ENCODE results near the gene FKBP10. TPM values are rescaled to one million over a fixed set of nuclear protein-coding genes. Genes with fewer than 3 reads are reported as not detected.

Gene FKBP10
- total and polyA plus RNA-seq, 9 of the 15 experiments (the other 6 are each of a cell fraction or from before 2014, with no cell fraction given), result 0.03 to 3.0 (median 1.4) TPM; not detected in 1

DNA sequence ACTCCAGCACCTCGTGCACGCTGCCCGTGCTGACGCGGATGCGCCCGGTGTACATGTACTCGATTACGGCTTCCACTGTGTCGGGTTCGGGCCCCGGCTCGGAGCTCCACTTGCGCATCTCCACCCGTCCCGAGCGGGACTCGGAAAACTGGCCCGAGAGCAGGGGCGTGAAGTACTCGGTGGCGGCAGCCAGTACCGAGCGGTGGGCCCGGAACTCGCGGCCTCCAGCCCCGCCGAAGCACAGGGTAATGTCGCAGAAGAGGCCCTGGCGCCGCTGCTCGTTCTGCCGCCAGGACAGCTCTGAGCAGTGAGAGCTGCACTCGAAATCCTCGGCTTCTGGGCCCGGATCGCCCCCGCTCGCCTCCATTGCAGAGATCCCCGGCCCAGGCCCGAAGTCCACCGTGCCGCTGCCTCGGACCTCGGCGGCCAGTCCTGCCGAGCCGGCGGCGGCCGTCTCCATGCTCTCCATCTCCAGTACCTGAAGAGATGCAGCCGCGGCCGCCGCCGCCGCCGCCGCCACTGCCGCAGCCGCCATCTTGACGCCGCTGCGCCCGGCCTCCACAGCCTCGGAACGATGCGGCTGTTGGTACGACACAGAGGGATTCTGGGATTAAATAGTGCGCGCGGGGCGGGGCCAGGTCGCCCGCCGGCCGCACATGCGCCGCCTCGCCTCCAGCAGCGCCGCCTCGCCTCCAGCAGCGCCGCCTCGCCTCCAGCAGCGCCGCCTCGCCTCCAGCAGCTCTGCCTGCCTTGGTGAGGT is 52.2 kb downstream of the FKBP10 start, which contains the start of gene KLHL11:
TSS of gene KLHL11 (minus strand) at position 588 of the 760 bp plus-strand sequence. CDS start at position 535, 53 bp downstream.
- peaks cover 45% of the 10 kb centered on the region for H3K79me2 ChIP-seq (ENCODE audit: control insufficient read depth, insufficient read depth, low read length)
- in situ Hi-C loops (cut with MboI), result no loop called here
- peaks cover 20 to 25% of the 10 kb centered on the region in 2 experiments for H3K4me1 ChIP-seq (replicated peaks in 1 of 2; ENCODE audit: control insufficient read depth in 2 of 2, insufficient read depth in 2 of 2, low read length in 2 of 2)
- ATAC-seq (peak; percentile 98), DNase-seq (ENCODE audit: extremely low read depth in 1 of 4, low spot score in 3 of 4) (peak; percentile 87 to 95 (median 90)), FAIRE-seq (no peak)
- CTCF ChIA-PET (ENCODE audit: low intra/inter-chr PET ratio), result no interaction called here
- under 1% methylated on average over 68 of the region's 90 CpGs for WGBS (ENCODE audit: insufficient coverage, low coverage, missing lambda C conversion rate)
- BruUV-seq (replicated peaks), result no TSS peak
- H3K9me1 ChIP-seq (ENCODE audit: control insufficient read depth, insufficient read depth, low read length), result no peaks in the 10 kb centered on the region
- peaks cover 32% of the 10 kb centered on the region for H3K36me3 ChIP-seq (ENCODE audit: control insufficient read depth, insufficient read depth, low read length)
- H3K9ac ChIP-seq (ENCODE audit: insufficient read depth in 1 of 2, low read depth in 2 of 2, low read length in 2 of 2), result peak within 1 kb of the TSS; percentile 91 to 99
- H2AFZ ChIP-seq (ENCODE audit: low read depth, low read length), result peak within 1 kb of the TSS; percentile 93
- peaks cover 19% of the 10 kb centered on the region; the same call in 1 of the 2 replicates for H4K20me1 ChIP-seq (replicated peaks; ENCODE audit: control insufficient read depth, insufficient read depth, low read length)
- H3K9me3 ChIP-seq (replicated peaks; ENCODE audit: control insufficient read depth, insufficient read depth, low read depth, low read length), result no peaks in the 10 kb centered on the region
- H3K27ac ChIP-seq (ENCODE audit: extremely low read depth, low read depth, low read length), result peak within 1 kb of the TSS; percentile 81
- intact Hi-C loops (cut with micrococcal nuclease), result loop anchor here (2.0 kb wide), 1 partner anchor 78 kb away; the partner anchor contains the start of gene JUP
- peak within 1 kb of the TSS; percentile 79 for H3K4me2 ChIP-seq (ENCODE audit: insufficient read depth, low read length)
- H3K27me3 ChIP-seq (ENCODE audit: control insufficient read depth in 2 of 2, insufficient read depth in 2 of 2, low read length in 2 of 2), result no peaks in the 10 kb centered on the region
- peak within 1 kb of the TSS; percentile 96 for H3K4me3 ChIP-seq
- POLR2A ChIA-PET, result interaction anchor here (0.6 to 2.3 kb wide), 18 partner anchors 9 to 1314 kb away, joined by 3 to 10 read pairs (median 4); partner anchors contain the start of genes GAST, JUP and KLHL10
- TF ChIP-seq CBX1 (IDR thresholded peaks at IDR 0.05; ENCODE audit: low read depth) (no peak; the same call in 1 of the 2 replicates), SMARCE1 (IDR thresholded peaks at IDR 0.05) (0 out of 2 replicates have a peak, but pooled peaks have one; percentile 31), ZNF431 (CRISPR knock-in tag; IDR thresholded peaks at IDR 0.05) (0 out of 2 replicates have a peak, but pooled peaks have one; percentile 44), PHF8 (IDR thresholded peaks at IDR 0.05; ENCODE audit: borderline replicate concordance, low read length) (peak; percentile 82; the same call in 1 of the 2 replicates), ZKSCAN3 (CRISPR knock-in tag; IDR thresholded peaks at IDR 0.05) (no peak), KLF13 (tag; IDR thresholded peaks at IDR 0.05; ENCODE audit: borderline replicate concordance, low read depth) (0 out of 2 replicates have a peak, but pooled peaks have one; percentile 25)
- TF ChIP-seq, protein P1, sequence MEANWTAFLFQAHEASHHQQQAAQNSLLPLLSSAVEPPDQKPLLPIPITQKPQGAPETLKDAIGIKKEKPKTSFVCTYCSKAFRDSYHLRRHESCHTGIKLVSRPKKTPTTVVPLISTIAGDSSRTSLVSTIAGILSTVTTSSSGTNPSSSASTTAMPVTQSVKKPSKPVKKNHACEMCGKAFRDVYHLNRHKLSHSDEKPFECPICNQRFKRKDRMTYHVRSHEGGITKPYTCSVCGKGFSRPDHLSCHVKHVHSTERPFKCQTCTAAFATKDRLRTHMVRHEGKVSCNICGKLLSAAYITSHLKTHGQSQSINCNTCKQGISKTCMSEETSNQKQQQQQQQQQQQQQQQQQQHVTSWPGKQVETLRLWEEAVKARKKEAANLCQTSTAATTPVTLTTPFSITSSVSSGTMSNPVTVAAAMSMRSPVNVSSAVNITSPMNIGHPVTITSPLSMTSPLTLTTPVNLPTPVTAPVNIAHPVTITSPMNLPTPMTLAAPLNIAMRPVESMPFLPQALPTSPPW (CRISPR knock-in tag; IDR thresholded peaks at IDR 0.05), result peak; percentile 80
- TF ChIP-seq, protein P2, sequence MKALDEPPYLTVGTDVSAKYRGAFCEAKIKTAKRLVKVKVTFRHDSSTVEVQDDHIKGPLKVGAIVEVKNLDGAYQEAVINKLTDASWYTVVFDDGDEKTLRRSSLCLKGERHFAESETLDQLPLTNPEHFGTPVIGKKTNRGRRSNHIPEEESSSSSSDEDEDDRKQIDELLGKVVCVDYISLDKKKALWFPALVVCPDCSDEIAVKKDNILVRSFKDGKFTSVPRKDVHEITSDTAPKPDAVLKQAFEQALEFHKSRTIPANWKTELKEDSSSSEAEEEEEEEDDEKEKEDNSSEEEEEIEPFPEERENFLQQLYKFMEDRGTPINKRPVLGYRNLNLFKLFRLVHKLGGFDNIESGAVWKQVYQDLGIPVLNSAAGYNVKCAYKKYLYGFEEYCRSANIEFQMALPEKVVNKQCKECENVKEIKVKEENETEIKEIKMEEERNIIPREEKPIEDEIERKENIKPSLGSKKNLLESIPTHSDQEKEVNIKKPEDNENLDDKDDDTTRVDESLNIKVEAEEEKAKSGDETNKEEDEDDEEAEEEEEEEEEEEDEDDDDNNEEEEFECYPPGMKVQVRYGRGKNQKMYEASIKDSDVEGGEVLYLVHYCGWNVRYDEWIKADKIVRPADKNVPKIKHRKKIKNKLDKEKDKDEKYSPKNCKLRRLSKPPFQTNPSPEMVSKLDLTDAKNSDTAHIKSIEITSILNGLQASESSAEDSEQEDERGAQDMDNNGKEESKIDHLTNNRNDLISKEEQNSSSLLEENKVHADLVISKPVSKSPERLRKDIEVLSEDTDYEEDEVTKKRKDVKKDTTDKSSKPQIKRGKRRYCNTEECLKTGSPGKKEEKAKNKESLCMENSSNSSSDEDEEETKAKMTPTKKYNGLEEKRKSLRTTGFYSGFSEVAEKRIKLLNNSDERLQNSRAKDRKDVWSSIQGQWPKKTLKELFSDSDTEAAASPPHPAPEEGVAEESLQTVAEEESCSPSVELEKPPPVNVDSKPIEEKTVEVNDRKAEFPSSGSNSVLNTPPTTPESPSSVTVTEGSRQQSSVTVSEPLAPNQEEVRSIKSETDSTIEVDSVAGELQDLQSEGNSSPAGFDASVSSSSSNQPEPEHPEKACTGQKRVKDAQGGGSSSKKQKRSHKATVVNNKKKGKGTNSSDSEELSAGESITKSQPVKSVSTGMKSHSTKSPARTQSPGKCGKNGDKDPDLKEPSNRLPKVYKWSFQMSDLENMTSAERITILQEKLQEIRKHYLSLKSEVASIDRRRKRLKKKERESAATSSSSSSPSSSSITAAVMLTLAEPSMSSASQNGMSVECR (CRISPR knock-in tag; IDR thresholded peaks at IDR 0.05), result peak; percentile 65; the same call in 1 of the 2 replicates
- TF ChIP-seq, protein P3, sequence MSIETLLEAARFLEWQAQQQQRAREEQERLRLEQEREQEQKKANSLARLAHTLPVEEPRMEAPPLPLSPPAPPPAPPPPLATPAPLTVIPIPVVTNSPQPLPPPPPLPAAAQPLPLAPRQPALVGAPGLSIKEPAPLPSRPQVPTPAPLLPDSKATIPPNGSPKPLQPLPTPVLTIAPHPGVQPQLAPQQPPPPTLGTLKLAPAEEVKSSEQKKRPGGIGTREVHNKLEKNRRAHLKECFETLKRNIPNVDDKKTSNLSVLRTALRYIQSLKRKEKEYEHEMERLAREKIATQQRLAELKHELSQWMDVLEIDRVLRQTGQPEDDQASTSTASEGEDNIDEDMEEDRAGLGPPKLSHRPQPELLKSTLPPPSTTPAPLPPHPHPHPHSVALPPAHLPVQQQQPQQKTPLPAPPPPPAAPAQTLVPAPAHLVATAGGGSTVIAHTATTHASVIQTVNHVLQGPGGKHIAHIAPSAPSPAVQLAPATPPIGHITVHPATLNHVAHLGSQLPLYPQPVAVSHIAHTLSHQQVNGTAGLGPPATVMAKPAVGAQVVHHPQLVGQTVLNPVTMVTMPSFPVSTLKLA (conservative IDR thresholded peaks at IDR 0.05), result peak in 1 of 2 experiments; percentile 46; a peak in 1 of 4 replicates
- TF ChIP-seq, protein P4, sequence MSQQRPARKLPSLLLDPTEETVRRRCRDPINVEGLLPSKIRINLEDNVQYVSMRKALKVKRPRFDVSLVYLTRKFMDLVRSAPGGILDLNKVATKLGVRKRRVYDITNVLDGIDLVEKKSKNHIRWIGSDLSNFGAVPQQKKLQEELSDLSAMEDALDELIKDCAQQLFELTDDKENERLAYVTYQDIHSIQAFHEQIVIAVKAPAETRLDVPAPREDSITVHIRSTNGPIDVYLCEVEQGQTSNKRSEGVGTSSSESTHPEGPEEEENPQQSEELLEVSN (IDR thresholded peaks at IDR 0.05; ENCODE audit: borderline replicate concordance in 1 of 2, extremely low read depth in 1 of 2, insufficient read depth in 1 of 2, insufficient read length in 1 of 2, low read depth in 1 of 2, low read length in 1 of 2, poor library complexity in 1 of 2, severe bottlenecking in 1 of 2), result peak; percentile 56 to 74

Data from K562 (cell line).